Uterus (tissue), 2 donors: ENCODE data around the gene PVR.

Experiments used
- POLR2A ChIP-seq, 2 donors: fragments of 450-650 bp; IDR thresholded peaks; one replicate each; pipeline ENCODE4 v1.6.1; 2016; ENCODE audit warnings: antibody characterized with exemption in 2 of 2, mild to moderate bottlenecking in 1 of 2, moderate library complexity in 1 of 2
- TF ChIP-seq, protein P1 (sequence below), 4 experiments: fragments of 200-600 bp in 2 of 4; fragments of 450-650 bp in 2 of 4; sonication (generic) in 2 of 4; IDR thresholded peaks; one replicate each; pipeline ENCODE4 v1.5.1; 2016 to 2019; ENCODE audit warnings: antibody characterized with exemption in 4 of 4, mild to moderate bottlenecking in 2 of 4, moderate library complexity in 1 of 4

- TF ChIP-seq, protein P1, sequence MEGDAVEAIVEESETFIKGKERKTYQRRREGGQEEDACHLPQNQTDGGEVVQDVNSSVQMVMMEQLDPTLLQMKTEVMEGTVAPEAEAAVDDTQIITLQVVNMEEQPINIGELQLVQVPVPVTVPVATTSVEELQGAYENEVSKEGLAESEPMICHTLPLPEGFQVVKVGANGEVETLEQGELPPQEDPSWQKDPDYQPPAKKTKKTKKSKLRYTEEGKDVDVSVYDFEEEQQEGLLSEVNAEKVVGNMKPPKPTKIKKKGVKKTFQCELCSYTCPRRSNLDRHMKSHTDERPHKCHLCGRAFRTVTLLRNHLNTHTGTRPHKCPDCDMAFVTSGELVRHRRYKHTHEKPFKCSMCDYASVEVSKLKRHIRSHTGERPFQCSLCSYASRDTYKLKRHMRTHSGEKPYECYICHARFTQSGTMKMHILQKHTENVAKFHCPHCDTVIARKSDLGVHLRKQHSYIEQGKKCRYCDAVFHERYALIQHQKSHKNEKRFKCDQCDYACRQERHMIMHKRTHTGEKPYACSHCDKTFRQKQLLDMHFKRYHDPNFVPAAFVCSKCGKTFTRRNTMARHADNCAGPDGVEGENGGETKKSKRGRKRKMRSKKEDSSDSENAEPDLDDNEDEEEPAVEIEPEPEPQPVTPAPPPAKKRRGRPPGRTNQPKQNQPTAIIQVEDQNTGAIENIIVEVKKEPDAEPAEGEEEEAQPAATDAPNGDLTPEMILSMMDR (IDR thresholded peaks at IDR 0.05) = no peak
- TF ChIP-seq POLR2A (IDR thresholded peaks at IDR 0.05) = no peak
These were observed 19.1 kb downstream of the PVR start for GRCh38 chr19:44662691-44663385.
